ENCODE data around the gene CCDC195.
"Not testable (repeated sequence)": the region's sequence is repeated elsewhere in the genome, so short reads cannot be mapped to it uniquely, and the experiment has no call there.

Gene CCDC195

GRCh38 chr2:224689539-224689938 is 26.6 kb downstream of the CCDC195 start:
- DNase-seq, result no peak

GRCh38 chr2:224688997-224689396 is 27.2 kb downstream of the CCDC195 start:
- DNase-seq, result no peak

GRCh38 chr2:224687156-224687555 is 29.0 kb downstream of the CCDC195 start:
- DNase-seq, result no peak

- no peak for DNase-seq
These were observed 31.0 kb downstream of the CCDC195 start for GRCh38 chr2:224685121-224685520.

GRCh38 chr2:224682134-224682533 is 34.0 kb downstream of the CCDC195 start:
- no peak for DNase-seq

- DNase-seq, result no peak
These were observed 44.4 kb downstream of the CCDC195 start for GRCh38 chr2:224671731-224672130.

- no peak for DNase-seq
These were observed 46.0 kb downstream of the CCDC195 start for GRCh38 chr2:224670203-224670602.

GRCh38 chr2:224669449-224669848 is 46.7 kb downstream of the CCDC195 start:
- no peak for DNase-seq

GRCh38 chr2:224668123-224668909 is 47.8 kb downstream of the CCDC195 start:
- DNase-seq, result no peak

GRCh38 chr2:224666951-224667553 is 49.1 kb downstream of the CCDC195 start:
- DNase-seq, result no peak

GRCh38 chr2:224663322-224663721 is 52.8 kb downstream of the CCDC195 start:
- not testable (repeated sequence) for DNase-seq

- not testable (repeated sequence) for DNase-seq
These were observed 54.5 kb downstream of the CCDC195 start for GRCh38 chr2:224661708-224662107.

- DNase-seq, result no peak
These were observed 56.5 kb downstream of the CCDC195 start for GRCh38 chr2:224659714-224660113.

GRCh38 chr2:224658780-224659405 is 57.3 kb downstream of the CCDC195 start:
- no peak for DNase-seq

GRCh38 chr2:224657349-224657748 is 58.8 kb downstream of the CCDC195 start:
- no peak for DNase-seq

- DNase-seq, result no peak
These were observed 61.1 kb downstream of the CCDC195 start for GRCh38 chr2:224655006-224655537.

All from NCI-H1436 treated with DMSO at 0.1 percent for 48 hours (cell line).